Articular chondrocyte of knee joint (primary cell): ENCODE data around the gene MCMBP. TPM values are rescaled to one million over a fixed set of nuclear protein-coding genes. Genes with fewer than 3 reads are reported as not detected.

Experiments
- total RNA-seq: library from RNA; depleted of rRNA; stranded (reverse); fragments of >200 nt; gene quantifications from 2 replicates; pipeline ENCODE4 v1.2.3, GENCODE V29; 2012

The MCMBP gene, protein sequence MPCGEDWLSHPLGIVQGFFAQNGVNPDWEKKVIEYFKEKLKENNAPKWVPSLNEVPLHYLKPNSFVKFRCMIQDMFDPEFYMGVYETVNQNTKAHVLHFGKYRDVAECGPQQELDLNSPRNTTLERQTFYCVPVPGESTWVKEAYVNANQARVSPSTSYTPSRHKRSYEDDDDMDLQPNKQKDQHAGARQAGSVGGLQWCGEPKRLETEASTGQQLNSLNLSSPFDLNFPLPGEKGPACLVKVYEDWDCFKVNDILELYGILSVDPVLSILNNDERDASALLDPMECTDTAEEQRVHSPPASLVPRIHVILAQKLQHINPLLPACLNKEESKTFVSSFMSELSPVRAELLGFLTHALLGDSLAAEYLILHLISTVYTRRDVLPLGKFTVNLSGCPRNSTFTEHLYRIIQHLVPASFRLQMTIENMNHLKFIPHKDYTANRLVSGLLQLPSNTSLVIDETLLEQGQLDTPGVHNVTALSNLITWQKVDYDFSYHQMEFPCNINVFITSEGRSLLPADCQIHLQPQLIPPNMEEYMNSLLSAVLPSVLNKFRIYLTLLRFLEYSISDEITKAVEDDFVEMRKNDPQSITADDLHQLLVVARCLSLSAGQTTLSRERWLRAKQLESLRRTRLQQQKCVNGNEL
- total RNA-seq: 48.0 and 49.1 TPM in 2 replicates

DNA sequence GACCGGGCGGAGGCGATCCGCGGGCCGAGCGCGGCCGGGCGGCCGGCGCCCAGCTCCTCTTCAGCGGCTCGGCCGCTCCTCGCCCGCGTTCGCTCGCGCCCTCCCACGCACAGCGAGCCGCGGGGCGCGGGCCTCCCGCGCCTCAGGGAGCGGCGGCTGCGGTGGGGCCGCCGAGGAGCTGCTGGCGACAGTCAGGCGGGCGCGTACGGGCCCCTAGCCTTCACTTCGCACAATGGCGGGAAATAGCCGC is at the start of gene MCMBP:
TSS of gene MCMBP (minus strand) at position 234 of the 250 bp plus-strand sequence. CDS start 259 bp downstream, outside the sequence.

GRCh38 chr10:119892188-119893065 is 19.8 kb upstream of the MCMBP start, which contains the start of gene SEC23IP:
Gene SEC23IP, plus strand, starts transcription at chr10:119892730. Its CDS starts 53 bp downstream, at chr10:119892783.

Other genes with a start within 250 kb of the MCMBP start
- 14.5 and 15.7 TPM in 2 replicates for gene BAG3, start 221.5 kb downstream of the MCMBP start, total RNA-seq
- gene INPP5F, start 146.8 kb downstream of the MCMBP start, total RNA-seq: 11.9 and 13.3 TPM in 2 replicates
- gene SEC23IP, start 19.9 kb upstream of the MCMBP start, total RNA-seq: 39.7 and 41.0 TPM in 2 replicates